H1 (cell line): ENCODE data around the gene CTCF. TPM values are rescaled to one million over a fixed set of nuclear protein-coding genes. Genes with fewer than 3 reads are reported as not detected.

ENCODE experiments used
- ASH2L ChIP-seq: fragments of 200-600, 300-600 bp; sonication (generic); IDR thresholded peaks from one replicate; pipeline ENCODE4 v1.7.1; 2017; ENCODE audit warnings: low read length
- CHD7 ChIP-seq: fragments of 300-600 bp; sonication (generic); IDR thresholded peaks from 2 replicates; pipeline ENCODE4 v1.7.1; 2012; ENCODE audit warnings: low read length, moderate library complexity, mild to moderate bottlenecking, inconsistent platforms; ENCODE audit not compliant: insufficient replicate concordance
- HDAC6 ChIP-seq: IDR thresholded peaks from one replicate; pipeline ENCODE4 v1.7.1; 2012; ENCODE audit warnings: low read depth, mild to moderate bottlenecking, inconsistent platforms, low read length, moderate library complexity
- polyA plus RNA-seq, 7 experiments: library from polyadenylated mRNA; depleted of rRNA in 3 of 7; stranded (reverse) in 5 of 7; unstranded in 2 of 7; fragments of >200 nt in 5 of 7; fragments of 200-250 nt in 2 of 7; gene quantifications; 1 replicate in 5 of 7; 2 replicates in 1 of 7; 4 replicates in 1 of 7; pipeline versions ENCODE4 v1.2.1 to v1.2.3, GENCODE V29; 2011 to 2013; ENCODE audit warnings: missing spikeins in 2 of 7, mixed read lengths in 2 of 7
- total RNA-seq: library from RNA; stranded (reverse); fragmentation: NEBNext Ultra II Directional; extraction: Animal tissue kit (Norgen Biotek cat#: 25700); gene quantifications from 2 replicates; pipeline ENCODE4 v1.2.1, GENCODE V29; 2021

The CTCF gene
- total and polyA plus RNA-seq, 2 of the 8 experiments (the other 6 are each of a cell fraction or from before 2014, with no cell fraction given): 32.4 to 66.0 TPM

- TF ChIP-seq CHD7: no peak
- TF ChIP-seq ASH2L: no peak
- no peak for TF ChIP-seq HDAC6
Observed at GRCh38 chr16:67551972-67552371, 10.4 kb upstream of the CTCF start (continued).
